Endodermal cell (in vitro differentiated cells): ENCODE measurements around the gene PAX5. TPM values are rescaled to one million over a fixed set of nuclear protein-coding genes. Genes with fewer than 3 reads are reported as not detected.
A peak's percentile ranks its signal among the peaks of the same experiment; 100 is the strongest.

ENCODE experiments used
- DNase-seq: peaks from one replicate; pipeline ENCODE4 v3.0.0-alpha.2; 2017
- H3K27ac ChIP-seq: 2 replicates; pipeline ENCODE4 v1.5.1; 2013; ENCODE audit warnings: mild to moderate bottlenecking, low read depth, low read length, moderate library complexity
- H3K27me3 ChIP-seq: 2 replicates; pipeline ENCODE4 v1.6.1; 2013; ENCODE audit warnings: mild to moderate bottlenecking, low read length, moderate library complexity; ENCODE audit not compliant: insufficient read depth, control insufficient read depth, poor library complexity, severe bottlenecking
- H3K36me3 ChIP-seq: 2 replicates; pipeline ENCODE4 v1.7.0; 2013; ENCODE audit warnings: mild to moderate bottlenecking, low read length, moderate library complexity; ENCODE audit not compliant: control insufficient read depth, insufficient read depth
- H3K4me1 ChIP-seq: one replicate; pipeline ENCODE4 v1.7.0; 2013; ENCODE audit warnings: low read length; ENCODE audit not compliant: control insufficient read depth, insufficient read depth
- H3K4me3 ChIP-seq: 2 replicates; pipeline ENCODE4 v1.5.1; 2013; ENCODE audit warnings: mild to moderate bottlenecking, low read length, moderate library complexity
- H3K9ac ChIP-seq: 2 replicates; pipeline ENCODE4 v1.6.1; 2013; ENCODE audit warnings: mild to moderate bottlenecking, low read length, moderate library complexity; ENCODE audit not compliant: poor library complexity, severe bottlenecking; ENCODE audit errors: extremely low read depth
- H3K9me3 ChIP-seq: 2 replicates; pipeline ENCODE4 v1.6.1; 2013; ENCODE audit warnings: mild to moderate bottlenecking, low read length, moderate library complexity; ENCODE audit not compliant: control insufficient read depth
- H3K27ac Mint-ChIP-seq: 2 replicates; pipeline ENCODE4 v1.8.0; 2020; ENCODE audit warnings: mixed read lengths
- H3K27me3 Mint-ChIP-seq: 2 replicates; pipeline ENCODE4 v1.8.0; 2021; ENCODE audit warnings: mild to moderate bottlenecking, mixed read lengths; ENCODE audit not compliant: insufficient read depth
- H3K36me3 Mint-ChIP-seq: 2 replicates; pipeline ENCODE4 v1.8.0; 2020; ENCODE audit warnings: low read depth, mixed read lengths
- H3K4me1 Mint-ChIP-seq: 2 replicates; pipeline ENCODE4 v1.8.0; 2020; ENCODE audit warnings: mixed read lengths
- H3K4me3 Mint-ChIP-seq: 2 replicates; pipeline ENCODE4 v1.8.0; 2020; ENCODE audit warnings: mild to moderate bottlenecking, moderate library complexity, mixed read lengths
- H3K9me3 Mint-ChIP-seq: 2 replicates; pipeline ENCODE4 v1.8.0; 2020; ENCODE audit warnings: mild to moderate bottlenecking, mixed read lengths
- WGBS, 2 experiments: methylation state at CpG; one replicate each; pipeline versions ENCODE4 v1.1.5 to v1.1.7; 2013; ENCODE audit warnings: missing lambda C conversion rate in 2 of 2, mixed read lengths in 1 of 2; ENCODE audit not compliant: insufficient coverage in 1 of 2, insufficient read length in 1 of 2; 5-methylcytosine and 5-hydroxymethylcytosine counted together
- total RNA-seq, 2 donors: library from RNA; stranded (reverse); fragmentation: NEBNext Ultra II Directional in 1 of 2; extraction: Animal tissue kit (Norgen Biotek cat#: 25700) in 1 of 2; gene quantifications; 2 replicates in 1 of 2; 3 replicates in 1 of 2; pipeline ENCODE4 v1.2.1, GENCODE V29; 2021
- TF ChIP-seq, protein P1 (sequence below): fragments of 200-600 bp; sonication (generic); conservative IDR thresholded peaks from 2 replicates; pipeline ENCODE4 v1.5.0; 2021; ENCODE audit warnings: antibody characterized with exemption, mild to moderate bottlenecking

The PAX5 gene
- total RNA-seq, 2 donors from 2014 or later: 0.15 TPM; not detected in 1

DNA sequence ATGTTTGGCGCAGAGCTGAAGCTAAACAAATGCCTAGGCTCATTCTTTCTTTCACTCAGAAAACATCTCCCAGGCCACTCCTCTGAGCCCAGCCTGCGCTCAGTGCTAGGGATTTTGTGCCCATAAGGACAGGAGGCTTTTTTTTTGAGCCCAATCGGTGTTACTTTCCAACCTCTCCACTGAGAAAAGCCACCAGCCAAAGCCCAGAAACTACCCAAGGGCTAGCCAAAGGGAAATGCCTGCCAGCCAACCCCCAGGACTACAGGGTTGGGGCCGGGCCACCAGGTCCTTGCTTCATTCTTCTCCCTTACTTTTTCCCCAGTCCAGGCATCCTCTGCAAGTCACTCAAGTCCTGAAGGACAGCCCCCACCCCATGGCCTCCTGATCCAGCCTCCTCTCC, 134.7 kb downstream of the PAX5 start:
- peaks cover 72% of the 10 kb centered on the region for H3K27me3 ChIP-seq
- no peak overlapping the region for H3K4me3 Mint-ChIP-seq
- 91 to 100% methylated on average over 4 of the region's 4 CpGs for WGBS, 2 experiments
- no peaks in the 10 kb centered on the region for H3K4me1 ChIP-seq
- no peak overlapping the region for H3K9ac ChIP-seq
- H3K9me3 ChIP-seq: no peaks in the 10 kb centered on the region
- H3K9me3 Mint-ChIP-seq: no peaks in the 10 kb centered on the region
- H3K27ac Mint-ChIP-seq: no peak overlapping the region
- H3K4me1 Mint-ChIP-seq: peaks cover 4% of the 10 kb centered on the region
- H3K27ac ChIP-seq: no peak overlapping the region
- TF ChIP-seq, protein P1, sequence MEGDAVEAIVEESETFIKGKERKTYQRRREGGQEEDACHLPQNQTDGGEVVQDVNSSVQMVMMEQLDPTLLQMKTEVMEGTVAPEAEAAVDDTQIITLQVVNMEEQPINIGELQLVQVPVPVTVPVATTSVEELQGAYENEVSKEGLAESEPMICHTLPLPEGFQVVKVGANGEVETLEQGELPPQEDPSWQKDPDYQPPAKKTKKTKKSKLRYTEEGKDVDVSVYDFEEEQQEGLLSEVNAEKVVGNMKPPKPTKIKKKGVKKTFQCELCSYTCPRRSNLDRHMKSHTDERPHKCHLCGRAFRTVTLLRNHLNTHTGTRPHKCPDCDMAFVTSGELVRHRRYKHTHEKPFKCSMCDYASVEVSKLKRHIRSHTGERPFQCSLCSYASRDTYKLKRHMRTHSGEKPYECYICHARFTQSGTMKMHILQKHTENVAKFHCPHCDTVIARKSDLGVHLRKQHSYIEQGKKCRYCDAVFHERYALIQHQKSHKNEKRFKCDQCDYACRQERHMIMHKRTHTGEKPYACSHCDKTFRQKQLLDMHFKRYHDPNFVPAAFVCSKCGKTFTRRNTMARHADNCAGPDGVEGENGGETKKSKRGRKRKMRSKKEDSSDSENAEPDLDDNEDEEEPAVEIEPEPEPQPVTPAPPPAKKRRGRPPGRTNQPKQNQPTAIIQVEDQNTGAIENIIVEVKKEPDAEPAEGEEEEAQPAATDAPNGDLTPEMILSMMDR: no peak
- no peaks in the 10 kb centered on the region for H3K36me3 Mint-ChIP-seq
- H3K4me3 ChIP-seq: no peak overlapping the region
- no peaks in the 10 kb centered on the region for H3K36me3 ChIP-seq
- peaks cover 81% of the 10 kb centered on the region for H3K27me3 Mint-ChIP-seq
- DNase-seq: peak; percentile 29

DNA sequence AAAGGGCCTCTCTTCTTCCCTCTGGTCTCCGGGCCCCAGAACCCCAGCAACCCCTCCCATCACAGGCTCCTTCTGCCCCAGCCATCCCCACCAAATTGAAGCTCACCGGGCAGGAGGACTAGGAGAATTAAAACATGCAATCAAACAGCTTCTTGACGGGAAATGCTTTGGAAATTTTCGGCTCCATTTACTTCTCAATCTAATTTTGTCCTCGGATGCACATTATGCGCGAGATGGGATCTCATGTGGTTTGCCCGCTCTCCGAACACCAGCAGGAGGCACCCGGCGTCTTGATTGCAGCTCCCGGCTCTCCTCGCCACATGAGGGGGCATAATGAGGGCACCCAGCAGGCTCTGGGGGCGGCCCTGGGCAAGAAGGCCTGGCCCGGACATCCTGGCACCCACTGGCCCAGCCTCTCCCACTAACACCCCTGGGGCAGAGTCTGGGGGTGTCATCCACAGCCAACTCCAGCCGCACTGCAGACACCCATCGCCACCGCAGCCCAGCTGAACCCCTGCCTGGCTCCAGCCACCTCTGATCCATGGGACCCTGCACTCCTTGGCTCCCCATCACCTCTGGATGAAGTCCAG, 135.5 kb downstream of the PAX5 start:
- peaks cover 81% of the 10 kb centered on the region for H3K27me3 ChIP-seq
- no peaks in the 10 kb centered on the region for H3K36me3 ChIP-seq
- H3K4me3 ChIP-seq: no peak overlapping the region
- TF ChIP-seq, protein P1: no peak
- H3K4me1 ChIP-seq: no peaks in the 10 kb centered on the region
- no peak overlapping the region for H3K27ac ChIP-seq
- peaks cover 89% of the 10 kb centered on the region for H3K27me3 Mint-ChIP-seq
- H3K4me3 Mint-ChIP-seq: no peak overlapping the region
- no peak overlapping the region for H3K9ac ChIP-seq
- H3K36me3 Mint-ChIP-seq: no peaks in the 10 kb centered on the region
- H3K9me3 ChIP-seq: no peaks in the 10 kb centered on the region
- WGBS, 2 experiments: 91 to 92% methylated on average over 14 to 18 of the region's 18 CpGs
- peak; percentile 28 for DNase-seq
- H3K9me3 Mint-ChIP-seq: no peaks in the 10 kb centered on the region
- no peak overlapping the region for H3K27ac Mint-ChIP-seq
- peaks cover 4% of the 10 kb centered on the region for H3K4me1 Mint-ChIP-seq

DNA sequence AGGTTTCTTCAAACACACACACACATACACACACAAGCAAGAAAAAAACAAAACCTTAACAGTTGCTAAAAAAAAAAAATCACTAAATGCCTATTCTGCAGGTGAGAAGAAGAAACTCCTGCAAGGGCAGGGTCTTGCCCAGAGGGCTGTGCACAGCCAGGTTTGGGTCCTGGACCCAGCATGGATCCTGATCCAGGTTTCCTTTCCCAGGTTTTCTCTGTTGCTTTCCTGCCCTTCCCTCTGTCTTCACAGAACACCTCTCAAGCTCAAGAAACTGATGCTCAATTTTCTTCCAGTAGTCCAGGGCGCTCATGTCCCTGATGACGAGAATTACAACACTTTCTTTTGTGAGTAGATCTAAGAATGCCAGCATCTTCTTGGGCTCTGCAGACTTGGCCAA, 136.6 kb downstream of the PAX5 start:
- H3K4me1 Mint-ChIP-seq: peaks cover 9% of the 10 kb centered on the region
- TF ChIP-seq, protein P1: no peak
- H3K9me3 Mint-ChIP-seq: no peaks in the 10 kb centered on the region
- DNase-seq: peak; percentile 51
- no peak overlapping the region for H3K27ac ChIP-seq
- H3K36me3 ChIP-seq: no peaks in the 10 kb centered on the region
- H3K9ac ChIP-seq: no peak overlapping the region
- peaks cover 95% of the 10 kb centered on the region for H3K27me3 Mint-ChIP-seq
- H3K27ac Mint-ChIP-seq: no peak overlapping the region
- H3K4me3 Mint-ChIP-seq: no peak overlapping the region
- H3K4me3 ChIP-seq: no peak overlapping the region
- no peaks in the 10 kb centered on the region for H3K9me3 ChIP-seq
- 35 to 80% methylated on average over 1 to 2 of the region's 2 CpGs for WGBS, 2 experiments
- no peaks in the 10 kb centered on the region for H3K36me3 Mint-ChIP-seq
- H3K27me3 ChIP-seq: peaks cover 91% of the 10 kb centered on the region
- H3K4me1 ChIP-seq: peaks cover 4% of the 10 kb centered on the region
